RWPE2 (cell line): ENCODE measurements around the gene TMEM258.

ENCODE experiments used
- ATAC-seq: fragments of 200-7000 bp; cut with Tn5 transposase; 3 replicates; pipeline ENCODE4 v1.9.1; 2021; ENCODE audit warnings: low read depth
- DNase-seq: peaks from one replicate; pipeline ENCODE4 v3.0.0-alpha.2; 2020; ENCODE audit warnings: low spot score
- H3K27ac ChIP-seq: fragments of 450-650 bp; 2 replicates; pipeline ENCODE4 v1.5.1; 2017; ENCODE audit warnings: mild to moderate bottlenecking; ENCODE audit not compliant: poor library complexity, severe bottlenecking
- H3K27me3 ChIP-seq: fragments of 250-450 bp; sonication (Bioruptor Pico); 2 replicates; pipeline ENCODE4 v1.5.1; 2021; ENCODE audit warnings: mild to moderate bottlenecking, moderate library complexity; ENCODE audit not compliant: insufficient read depth, poor library complexity, severe bottlenecking
- H3K36me3 ChIP-seq: fragments of 250-450 bp; sonication (Bioruptor Pico); 2 replicates; pipeline ENCODE4 v1.5.1; 2020; ENCODE audit warnings: low read depth, mild to moderate bottlenecking, moderate library complexity
- H3K4me1 ChIP-seq: fragments of 250-450 bp; sonication (Bioruptor Pico); 2 replicates; pipeline ENCODE4 v1.5.1; 2021; ENCODE audit warnings: mild to moderate bottlenecking, moderate library complexity; ENCODE audit not compliant: insufficient read depth, poor library complexity, severe bottlenecking
- H3K4me3 ChIP-seq: fragments of 250-450 bp; sonication (Bioruptor Pico); 2 replicates; pipeline ENCODE4 v1.5.1; 2021; ENCODE audit warnings: mild to moderate bottlenecking, moderate library complexity; ENCODE audit not compliant: severe bottlenecking
- H3K9me3 ChIP-seq: fragments of 250-450 bp; sonication (Bioruptor Pico); 2 replicates; pipeline ENCODE4 v1.5.1; 2021; ENCODE audit warnings: mild to moderate bottlenecking, moderate library complexity; ENCODE audit not compliant: severe bottlenecking
- CTCF ChIP-seq: fragments of 450-650 bp; IDR thresholded peaks from one replicate; pipeline ENCODE4 v1.5.1; 2017; ENCODE audit warnings: mild to moderate bottlenecking, moderate library complexity; ENCODE audit not compliant: poor library complexity, severe bottlenecking

TMEM258 gene

DNA sequence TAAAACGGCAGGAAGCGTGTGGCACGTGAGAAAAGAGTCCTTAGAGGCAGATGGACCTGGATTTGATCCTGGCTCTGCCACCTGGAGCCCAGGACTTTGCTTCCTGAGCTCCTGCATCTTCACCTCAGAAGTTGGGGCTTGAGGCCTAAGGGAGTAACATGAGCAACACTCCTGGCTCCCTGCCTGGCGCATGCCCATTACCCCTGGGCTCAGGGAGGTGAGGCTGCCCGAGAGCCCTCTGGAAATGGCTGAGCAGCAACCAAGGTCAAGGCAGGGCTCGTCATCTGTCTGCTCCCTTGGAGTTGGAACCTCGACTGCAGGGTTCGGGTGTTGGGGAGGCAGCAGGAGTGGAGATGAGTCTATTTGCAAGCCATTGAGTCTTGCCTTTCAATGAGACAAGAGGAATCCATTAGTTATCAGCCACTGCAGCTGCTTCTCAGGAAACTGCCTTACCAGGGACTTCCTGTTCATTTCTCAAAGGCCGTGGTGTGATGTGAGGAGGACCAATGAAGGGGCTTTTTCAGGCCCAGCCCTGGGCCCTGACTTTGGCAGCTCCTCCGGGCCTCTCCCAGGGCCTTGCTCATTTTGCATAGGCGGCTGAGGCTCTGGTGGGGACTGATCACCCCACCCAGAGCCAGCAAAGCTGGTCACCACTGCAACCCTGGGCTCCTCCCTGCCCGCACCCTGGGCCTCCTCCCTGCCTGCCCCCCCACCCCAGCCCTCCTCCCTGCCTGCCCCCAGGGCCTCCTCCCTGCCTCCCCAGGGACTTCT is 42.1 kb upstream of the TMEM258 start:
- H3K9me3 ChIP-seq, result no peaks in the 10 kb centered on the region
- H3K4me3 ChIP-seq, result no peak overlapping the region
- TF ChIP-seq CTCF, result no peak
- ATAC-seq, result peak; percentile 42
- DNase-seq, result peak; percentile 37
- no peaks in the 10 kb centered on the region for H3K27me3 ChIP-seq
- H3K4me1 ChIP-seq, result peaks cover 22% of the 10 kb centered on the region
- peak overlapping the region; percentile 76 for H3K27ac ChIP-seq
- peaks cover 89% of the 10 kb centered on the region for H3K36me3 ChIP-seq

DNA sequence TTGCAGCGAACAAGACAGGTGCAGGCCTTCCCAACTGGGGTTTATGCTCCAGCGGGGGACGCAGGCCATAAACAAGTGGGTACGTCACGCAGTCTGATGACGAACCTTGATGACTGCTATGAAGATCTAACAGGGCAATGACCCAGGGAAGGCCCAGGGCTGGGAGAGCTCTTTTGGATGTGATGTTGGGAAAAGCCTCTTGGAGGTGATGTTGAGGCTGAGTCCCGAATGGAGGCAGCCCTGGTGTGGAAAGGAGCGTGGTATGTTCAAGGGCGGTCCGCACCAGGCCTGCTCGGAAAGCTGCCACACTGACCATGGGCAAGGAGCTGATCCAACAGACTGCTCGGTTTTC is 41.5 kb upstream of the TMEM258 start:
- no peak for TF ChIP-seq CTCF
- Histone ChIP-seq H3K36me3 (peaks cover 89% of the 10 kb centered on the region), H3K27me3 (no peaks in the 10 kb centered on the region), H3K27ac (peak overlapping the region; percentile 76), H3K9me3 (no peaks in the 10 kb centered on the region), H3K4me3 (no peak overlapping the region), H3K4me1 (peaks cover 22% of the 10 kb centered on the region)
- no peak for ATAC-seq
- peak; percentile 35 for DNase-seq

- H3K27me3 ChIP-seq, result no peaks in the 10 kb centered on the region
- DNase-seq (peak; percentile 45), ATAC-seq (no peak)
- TF ChIP-seq CTCF, result no peak
- H3K27ac ChIP-seq, result peak overlapping the region; percentile 76
- H3K36me3 ChIP-seq, result peaks cover 85% of the 10 kb centered on the region
- no peaks in the 10 kb centered on the region for H3K9me3 ChIP-seq
- H3K4me1 ChIP-seq, result peaks cover 22% of the 10 kb centered on the region
- H3K4me3 ChIP-seq, result no peak overlapping the region
Observed at GRCh38 chr11:61833471-61833870, 41.1 kb upstream of the TMEM258 start.

DNA sequence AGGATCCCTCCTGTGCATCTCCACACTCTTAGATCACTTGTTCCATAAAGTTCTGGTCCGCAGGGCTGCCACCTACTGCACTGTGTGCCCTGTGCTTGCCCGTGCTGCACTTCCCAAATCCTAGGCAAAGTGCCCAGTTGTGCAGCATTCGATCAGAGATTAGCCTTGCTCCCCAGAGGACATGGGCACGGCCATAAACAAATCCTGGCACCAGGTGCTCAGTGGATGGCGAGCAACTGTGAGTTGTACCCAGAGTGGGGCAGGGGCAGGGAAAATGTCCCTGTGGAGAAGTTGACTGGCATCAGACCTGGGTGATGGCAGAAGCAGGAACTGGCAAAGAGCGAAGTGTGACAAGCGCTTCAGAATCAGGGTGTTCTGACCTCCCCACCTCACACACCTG is 40.4 kb upstream of the TMEM258 start:
- Histone ChIP-seq H3K4me3 (no peak overlapping the region), H3K27me3 (no peaks in the 10 kb centered on the region), H3K9me3 (no peaks in the 10 kb centered on the region), H3K27ac (peak overlapping the region; percentile 76), H3K36me3 (peaks cover 78% of the 10 kb centered on the region), H3K4me1 (peaks cover 22% of the 10 kb centered on the region)
- no peak for TF ChIP-seq CTCF
- ATAC-seq (no peak), DNase-seq (peak; percentile 32)

DNA sequence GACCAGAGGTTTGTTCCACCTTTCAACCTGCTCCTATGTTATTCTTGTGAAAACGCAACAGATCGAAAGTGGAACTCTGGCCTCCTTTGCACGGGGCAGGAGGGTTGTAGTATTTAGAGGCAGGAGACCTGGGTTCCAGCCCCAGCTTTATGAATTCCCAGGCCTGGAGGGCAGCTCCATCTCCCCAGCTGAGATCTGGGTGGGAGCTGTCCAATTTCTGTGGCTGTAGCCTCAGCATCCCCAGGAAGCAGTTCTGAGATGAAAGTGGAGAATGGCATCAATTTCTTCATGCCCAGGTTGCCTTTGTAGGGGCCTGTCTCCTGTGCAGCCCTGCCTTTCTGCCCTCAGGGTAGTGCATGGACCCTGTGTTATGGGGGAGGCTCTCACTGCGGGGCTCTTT is 39.8 kb upstream of the TMEM258 start:
- no peak overlapping the region for H3K4me3 ChIP-seq
- H3K9me3 ChIP-seq, result no peaks in the 10 kb centered on the region
- no peak for TF ChIP-seq CTCF
- ATAC-seq, result no peak
- peaks cover 22% of the 10 kb centered on the region for H3K4me1 ChIP-seq
- no peak for DNase-seq
- H3K27me3 ChIP-seq, result no peaks in the 10 kb centered on the region
- peak overlapping the region; percentile 76 for H3K27ac ChIP-seq
- peaks cover 72% of the 10 kb centered on the region for H3K36me3 ChIP-seq
